CD14-positive monocyte (primary cell): Measurements from ENCODE around the gene CENPP. TPM values are rescaled to one million over a fixed set of nuclear protein-coding genes. Genes with fewer than 3 reads are reported as not detected.

Experiments
- DNase-seq, 3 donors: peaks; one replicate each; pipeline ENCODE4 v3.0.0-alpha.2; 2011 to 2022
- H2AFZ ChIP-seq: 2 replicates; pipeline ENCODE4 v1.6.0; 2012; ENCODE audit warnings: mild to moderate bottlenecking, low read depth, low read length, inconsistent platforms; ENCODE audit not compliant: insufficient read depth, poor library complexity, severe bottlenecking
- H3K27ac ChIP-seq, 2 donors: 1 replicate in 1 of 2; 2 replicates in 1 of 2; pipeline ENCODE4 v1.5.1; 2012 to 2013; ENCODE audit warnings: low read length in 2 of 2, control low read depth in 1 of 2, inconsistent platforms in 1 of 2, low read depth in 1 of 2, mild to moderate bottlenecking in 1 of 2
- H3K27me3 ChIP-seq, 2 donors: one replicate each; pipeline versions ENCODE4 v1.6.0 to v1.6.1; 2011 to 2013; ENCODE audit warnings: low read length in 2 of 2; ENCODE audit not compliant: control insufficient read depth in 2 of 2, insufficient read depth in 2 of 2
- H3K36me3 ChIP-seq, 2 donors: replicated peaks in 1 of 2; 1 replicate in 1 of 2; 2 replicates in 1 of 2; pipeline versions ENCODE4 v1.5.1 to v1.6.1; 2012 to 2013; ENCODE audit warnings: low read length in 2 of 2, control low read depth in 1 of 2, inconsistent platforms in 1 of 2, mild to moderate bottlenecking in 1 of 2; ENCODE audit not compliant: insufficient read depth in 2 of 2, control insufficient read depth in 1 of 2
- H3K4me1 ChIP-seq, 2 donors: 1 replicate in 1 of 2; 2 replicates in 1 of 2; pipeline versions ENCODE4 v1.5.1 to v1.6.1; 2012 to 2013; ENCODE audit warnings: low read length in 2 of 2, control low read depth in 1 of 2, inconsistent platforms in 1 of 2, mild to moderate bottlenecking in 1 of 2, moderate library complexity in 1 of 2; ENCODE audit not compliant: insufficient read depth in 2 of 2, control insufficient read depth in 1 of 2
- H3K4me2 ChIP-seq: replicated peaks from 2 replicates; pipeline ENCODE3; 2012; ENCODE audit warnings: low read length, moderate library complexity, mild to moderate bottlenecking; ENCODE audit not compliant: poor library complexity, severe bottlenecking; ENCODE audit errors: extremely low read depth
- H3K4me3 ChIP-seq, 3 experiments: fragments of 200-600 bp in 1 of 3; sonication (generic) in 1 of 3; replicated peaks in 1 of 3; 1 replicate in 2 of 3; 2 replicates in 1 of 3; pipeline ENCODE4 v1.5.1; 2011 to 2013; ENCODE audit warnings: low read length in 3 of 3, mild to moderate bottlenecking in 3 of 3, control low read depth in 2 of 3, low read depth in 2 of 3, inconsistent platforms in 1 of 3, moderate library complexity in 1 of 3
- H3K79me2 ChIP-seq: 2 replicates; pipeline ENCODE4 v1.6.0; 2012; ENCODE audit warnings: mild to moderate bottlenecking, control low read depth, inconsistent platforms, low read length, moderate library complexity; ENCODE audit not compliant: insufficient read depth
- H3K9ac ChIP-seq: 2 replicates; pipeline ENCODE4 v1.6.0; 2017; ENCODE audit warnings: low read length, mild to moderate bottlenecking; ENCODE audit not compliant: insufficient read depth, poor library complexity, severe bottlenecking
- H3K9me3 ChIP-seq, 2 donors: replicated peaks in 1 of 2; 1 replicate in 1 of 2; 2 replicates in 1 of 2; pipeline versions ENCODE4 v1.5.1 to v1.6.1; 2012 to 2013; ENCODE audit warnings: low read length in 2 of 2, control low read depth in 1 of 2; ENCODE audit not compliant: control insufficient read depth in 1 of 2, insufficient read depth in 1 of 2
- H4K20me1 ChIP-seq: 2 replicates; pipeline ENCODE4 v1.6.0; 2012; ENCODE audit warnings: mild to moderate bottlenecking, low read length, control low read depth, moderate library complexity; ENCODE audit not compliant: insufficient read depth
- H3K27ac Mint-ChIP-seq, 7 donors: one replicate each; pipeline ENCODE4 v1.8.0; 2020; ENCODE audit warnings: mild to moderate bottlenecking in 7 of 7, mixed read lengths in 7 of 7, moderate library complexity in 6 of 7, inconsistent platforms in 2 of 7
- H3K27me3 Mint-ChIP-seq, 3 donors: one replicate each; pipeline ENCODE4 v1.8.0; 2021 to 2022; ENCODE audit warnings: low read depth in 3 of 3, mild to moderate bottlenecking in 3 of 3, mixed read lengths in 3 of 3, moderate library complexity in 3 of 3, inconsistent platforms in 1 of 3
- H3K36me3 Mint-ChIP-seq, 2 donors: one replicate each; pipeline ENCODE4 v1.8.0; 2020; ENCODE audit warnings: mixed read lengths in 2 of 2, inconsistent platforms in 1 of 2, mild to moderate bottlenecking in 1 of 2
- H3K4me1 Mint-ChIP-seq: one replicate; pipeline ENCODE4 v1.8.0; 2020; ENCODE audit warnings: mild to moderate bottlenecking, mixed read lengths
- H3K4me3 Mint-ChIP-seq, 2 donors: one replicate each; pipeline ENCODE4 v1.8.0; 2020; ENCODE audit warnings: mild to moderate bottlenecking in 2 of 2, mixed read lengths in 2 of 2, moderate library complexity in 1 of 2
- H3K9me3 Mint-ChIP-seq, 7 donors: one replicate each; pipeline ENCODE4 v1.8.0; 2020 to 2022; ENCODE audit warnings: mixed read lengths in 7 of 7, mild to moderate bottlenecking in 6 of 7, moderate library complexity in 6 of 7, inconsistent platforms in 2 of 7
- WGBS: methylation state at CpG from one replicate; pipeline ENCODE4 v1.1.5; 2013; ENCODE audit warnings: missing lambda C conversion rate; ENCODE audit not compliant: insufficient coverage; 5-methylcytosine and 5-hydroxymethylcytosine counted together
- intact Hi-C, 2 donors: fragments of 100-400 bp; cut with micrococcal nuclease; formaldehyde crosslinking; loops; one replicate each; pipeline versions ENCODE4 v1.15.0 to v1.15.1; 2023
- polyA plus RNA-seq, 3 donors: library from polyadenylated mRNA; depleted of rRNA in 1 of 3; unstranded in 2 of 3; stranded (reverse) in 1 of 3; fragments of 300-500 nt in 2 of 3; fragments of >200 nt in 1 of 3; fragmentation: Illumina TruSeq in 2 of 3; gene quantifications; 1 replicate in 2 of 3; 2 replicates in 1 of 3; pipeline ENCODE4 v1.2.3, GENCODE V29; 2012 to 2021
- TF ChIP-seq, protein P1 (sequence below): fragments of 200-600 bp; IDR thresholded peaks from one replicate; pipeline ENCODE4 v1.8.0; 2022; ENCODE audit warnings: antibody characterized with exemption, mild to moderate bottlenecking

The CENPP gene
- polyA plus RNA-seq, 3 donors: 0.50 to 1.1 (median 1.1) TPM

DNA sequence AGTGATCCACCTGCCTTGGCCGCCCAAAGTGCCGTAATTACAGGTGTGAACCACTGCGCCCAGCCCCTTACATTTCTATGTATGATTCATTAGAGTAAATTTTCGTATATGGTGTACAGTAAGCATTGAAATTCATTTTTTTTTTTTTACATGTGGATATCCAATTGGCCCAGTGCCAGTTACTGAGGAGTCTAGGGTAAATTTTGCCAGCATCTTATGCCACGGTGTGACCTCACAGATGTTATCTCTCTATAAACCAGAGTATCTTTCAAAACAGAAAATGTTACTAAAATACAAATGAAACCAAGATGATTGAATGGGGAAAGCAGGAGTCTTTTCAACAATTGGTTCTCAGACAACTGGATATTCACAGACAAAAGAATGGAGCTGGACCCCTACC lies 279.5 kb downstream of the CENPP start:
- Mint-ChIP-seq H3K36me3 (peaks cover 0 to 4% of the 10 kb centered on the region in 2 donors), H3K27me3 (peaks cover 0 to 2% (median 0%) of the 10 kb centered on the region in 3 donors), H3K9me3 (peaks cover 3 to 21% (median 10%) of the 10 kb centered on the region in 7 donors), H3K4me3 (no peak overlapping the region), H3K27ac (no peak overlapping the region), H3K4me1 (no peaks in the 10 kb centered on the region)
- Histone ChIP-seq H3K27me3 (no peaks in the 10 kb centered on the region), H4K20me1 (no peaks in the 10 kb centered on the region), H3K4me1 (no peaks in the 10 kb centered on the region), H3K4me2 (no peak overlapping the region), H3K27ac (no peak overlapping the region), H2AFZ (no peak overlapping the region), H3K79me2 (no peaks in the 10 kb centered on the region), H3K9me3 (peaks cover 6 to 14% of the 10 kb centered on the region in 2 donors), H3K9ac (no peak overlapping the region), H3K36me3 (no peaks in the 10 kb centered on the region), H3K4me3 (no peak overlapping the region)
- DNase-seq: no peak
- WGBS: no CpG with 5 or more reads among the region's 5 CpGs
- intact Hi-C loops: no loop called here
- TF ChIP-seq, protein P1, sequence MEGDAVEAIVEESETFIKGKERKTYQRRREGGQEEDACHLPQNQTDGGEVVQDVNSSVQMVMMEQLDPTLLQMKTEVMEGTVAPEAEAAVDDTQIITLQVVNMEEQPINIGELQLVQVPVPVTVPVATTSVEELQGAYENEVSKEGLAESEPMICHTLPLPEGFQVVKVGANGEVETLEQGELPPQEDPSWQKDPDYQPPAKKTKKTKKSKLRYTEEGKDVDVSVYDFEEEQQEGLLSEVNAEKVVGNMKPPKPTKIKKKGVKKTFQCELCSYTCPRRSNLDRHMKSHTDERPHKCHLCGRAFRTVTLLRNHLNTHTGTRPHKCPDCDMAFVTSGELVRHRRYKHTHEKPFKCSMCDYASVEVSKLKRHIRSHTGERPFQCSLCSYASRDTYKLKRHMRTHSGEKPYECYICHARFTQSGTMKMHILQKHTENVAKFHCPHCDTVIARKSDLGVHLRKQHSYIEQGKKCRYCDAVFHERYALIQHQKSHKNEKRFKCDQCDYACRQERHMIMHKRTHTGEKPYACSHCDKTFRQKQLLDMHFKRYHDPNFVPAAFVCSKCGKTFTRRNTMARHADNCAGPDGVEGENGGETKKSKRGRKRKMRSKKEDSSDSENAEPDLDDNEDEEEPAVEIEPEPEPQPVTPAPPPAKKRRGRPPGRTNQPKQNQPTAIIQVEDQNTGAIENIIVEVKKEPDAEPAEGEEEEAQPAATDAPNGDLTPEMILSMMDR: no peak

DNA sequence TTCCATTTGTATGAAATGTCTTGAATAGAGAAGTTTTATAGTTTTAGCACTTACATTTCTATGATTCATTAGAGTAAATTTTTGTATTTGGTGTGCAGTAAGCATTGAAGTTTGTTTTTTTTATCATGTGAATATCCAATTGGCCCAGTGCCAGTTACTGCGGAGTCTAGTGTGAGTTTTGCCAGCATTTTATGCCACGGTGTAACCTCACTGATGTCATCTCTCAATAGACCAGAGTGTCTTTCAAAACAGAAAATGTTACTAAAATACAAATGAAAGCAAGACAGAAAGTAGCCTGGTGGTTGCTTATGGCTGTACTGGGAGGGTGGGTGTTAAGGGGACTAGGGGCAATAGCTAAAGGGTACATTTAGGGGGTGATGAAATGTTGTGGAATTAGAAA lies 281.3 kb downstream of the CENPP start:
- peaks cover 0 to 3% (median 0%) of the 10 kb centered on the region in 3 donors for H3K27me3 Mint-ChIP-seq
- peaks cover 6 to 14% of the 10 kb centered on the region in 2 donors for H3K9me3 ChIP-seq
- peaks cover 3 to 21% (median 10%) of the 10 kb centered on the region in 7 donors for H3K9me3 Mint-ChIP-seq
- H3K4me3 Mint-ChIP-seq: no peak overlapping the region
- no peak overlapping the region for H2AFZ ChIP-seq
- no peak overlapping the region for H3K4me2 ChIP-seq
- H3K79me2 ChIP-seq: no peaks in the 10 kb centered on the region
- H4K20me1 ChIP-seq: no peaks in the 10 kb centered on the region
- H3K27ac ChIP-seq: no peak overlapping the region
- intact Hi-C loops: no loop called here
- no peak for DNase-seq
- no peak overlapping the region for H3K4me3 ChIP-seq
- no peak overlapping the region for H3K9ac ChIP-seq
- H3K36me3 ChIP-seq: peaks cover 9 to 17% of the 10 kb centered on the region in 2 donors
- peaks cover 16 to 22% of the 10 kb centered on the region in 2 donors for H3K36me3 Mint-ChIP-seq
- no peak overlapping the region for H3K27ac Mint-ChIP-seq
- H3K27me3 ChIP-seq: no peaks in the 10 kb centered on the region
- WGBS: no CpG with 5 or more reads among the region's 2 CpGs
- H3K4me1 Mint-ChIP-seq: no peaks in the 10 kb centered on the region
- TF ChIP-seq, protein P1: no peak
- H3K4me1 ChIP-seq: no peaks in the 10 kb centered on the region
